ENCODE results near the gene CDHR5. TPM values are rescaled to one million over a fixed set of nuclear protein-coding genes. Genes with fewer than 3 reads are reported as not detected.

Gene CDHR5
- total RNA-seq, 4 donors from 2014 or later: not detected

- DNase-seq (ENCODE audit: low spot score) (peak; percentile 69), ATAC-seq (ENCODE audit: low FRiP score) (no peak)
- TF ChIP-seq, protein P1, sequence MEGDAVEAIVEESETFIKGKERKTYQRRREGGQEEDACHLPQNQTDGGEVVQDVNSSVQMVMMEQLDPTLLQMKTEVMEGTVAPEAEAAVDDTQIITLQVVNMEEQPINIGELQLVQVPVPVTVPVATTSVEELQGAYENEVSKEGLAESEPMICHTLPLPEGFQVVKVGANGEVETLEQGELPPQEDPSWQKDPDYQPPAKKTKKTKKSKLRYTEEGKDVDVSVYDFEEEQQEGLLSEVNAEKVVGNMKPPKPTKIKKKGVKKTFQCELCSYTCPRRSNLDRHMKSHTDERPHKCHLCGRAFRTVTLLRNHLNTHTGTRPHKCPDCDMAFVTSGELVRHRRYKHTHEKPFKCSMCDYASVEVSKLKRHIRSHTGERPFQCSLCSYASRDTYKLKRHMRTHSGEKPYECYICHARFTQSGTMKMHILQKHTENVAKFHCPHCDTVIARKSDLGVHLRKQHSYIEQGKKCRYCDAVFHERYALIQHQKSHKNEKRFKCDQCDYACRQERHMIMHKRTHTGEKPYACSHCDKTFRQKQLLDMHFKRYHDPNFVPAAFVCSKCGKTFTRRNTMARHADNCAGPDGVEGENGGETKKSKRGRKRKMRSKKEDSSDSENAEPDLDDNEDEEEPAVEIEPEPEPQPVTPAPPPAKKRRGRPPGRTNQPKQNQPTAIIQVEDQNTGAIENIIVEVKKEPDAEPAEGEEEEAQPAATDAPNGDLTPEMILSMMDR (IDR thresholded peaks at IDR 0.05): no peak
Observed at GRCh38 chr11:613369-613968, 11.3 kb downstream of the CDHR5 start.

GRCh38 chr11:612961-613300 is 11.8 kb downstream of the CDHR5 start:
- ATAC-seq (ENCODE audit: low FRiP score) (no peak), DNase-seq (ENCODE audit: low spot score) (no peak)
- TF ChIP-seq, protein P1 (IDR thresholded peaks at IDR 0.05): no peak

GRCh38 chr11:612201-612960 is 12.4 kb downstream of the CDHR5 start:
- ATAC-seq (ENCODE audit: low FRiP score): no peak
- no peak for DNase-seq (ENCODE audit: low spot score)

GRCh38 chr11:611001-611996 is 13.5 kb downstream of the CDHR5 start:
- no peak for DNase-seq (ENCODE audit: low spot score)
- no peak for ATAC-seq (ENCODE audit: low FRiP score)
- TF ChIP-seq, protein P1 (IDR thresholded peaks at IDR 0.05): no peak

More at GRCh38 chr11:612201-612960, 12.4 kb downstream of the CDHR5 start:
- TF ChIP-seq, protein P1 (IDR thresholded peaks at IDR 0.05): no peak

GRCh38 chr11:610146-610801 is 14.5 kb downstream of the CDHR5 start:
- ATAC-seq (ENCODE audit: low FRiP score) (no peak), DNase-seq (ENCODE audit: low spot score) (no peak)
- TF ChIP-seq, protein P1 (IDR thresholded peaks at IDR 0.05): no peak

DNA sequence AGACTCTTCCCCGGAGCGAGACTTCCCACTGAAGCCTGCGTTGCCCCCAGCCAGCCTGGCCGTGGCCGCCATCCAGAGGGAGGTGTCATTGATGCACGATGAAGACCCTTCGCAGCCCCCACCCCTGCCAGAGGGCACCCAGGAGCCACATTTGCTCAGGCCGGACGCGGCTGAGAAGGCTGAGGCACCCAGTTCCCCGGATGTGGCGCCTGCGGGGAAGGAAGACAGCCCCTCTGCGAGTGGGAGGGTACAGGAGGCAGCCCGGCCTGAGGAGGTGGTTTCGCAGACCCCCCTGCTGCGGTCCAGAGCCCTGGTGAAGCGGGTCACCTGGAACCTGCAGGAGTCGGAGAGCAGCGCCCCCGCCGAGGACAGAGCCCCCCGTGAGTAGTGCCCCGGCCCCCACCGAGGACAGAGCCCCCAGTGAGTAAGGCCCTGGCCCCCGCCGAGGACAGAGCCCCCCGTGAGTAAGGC is 15.4 kb downstream of the CDHR5 start:
- TF ChIP-seq, protein P1 (IDR thresholded peaks at IDR 0.05): no peak
- ATAC-seq (ENCODE audit: low FRiP score) (no peak), DNase-seq (ENCODE audit: low spot score) (no peak)
